GM18867 (cell line): ENCODE results near the gene TXNL4A.
"Not testable (repeated sequence)": the region's sequence is repeated elsewhere in the genome, so short reads cannot be mapped to it uniquely, and the experiment has no call there.

Source experiments
- ATAC-seq: cut with Tn5 transposase; IDR thresholded peaks from one replicate; pipeline ENCODE4 v1.9.1; 2021; ENCODE audit warnings: mild to moderate bottlenecking, moderate library complexity; ENCODE audit not compliant: unreplicated experiment

The TXNL4A gene

GRCh38 chr18:79999701-80000100 is 11.3 kb upstream of the TXNL4A start:
- ATAC-seq: not testable (repeated sequence)

GRCh38 chr18:79991494-79991893 is 3.1 kb upstream of the TXNL4A start:
- no peak for ATAC-seq

GRCh38 chr18:79989195-79989497 is 783 bp upstream of the TXNL4A start:
- ATAC-seq: no peak

- ATAC-seq: peak; percentile 63
Measured at GRCh38 chr18:79988071-79988450, 302 bp downstream of the TXNL4A start.

- no peak for ATAC-seq
Measured at GRCh38 chr18:79987566-79987965, 797 bp downstream of the TXNL4A start.

- no peak for ATAC-seq
Measured at GRCh38 chr18:79986726-79987125, 1.6 kb downstream of the TXNL4A start.

- no peak for ATAC-seq
Measured at GRCh38 chr18:79985172-79985571, 3.2 kb downstream of the TXNL4A start.

GRCh38 chr18:79983793-79984192 is 4.6 kb downstream of the TXNL4A start:
- no peak for ATAC-seq

- ATAC-seq: no peak
Measured at GRCh38 chr18:79983253-79983652, 5.1 kb downstream of the TXNL4A start.

- ATAC-seq: no peak
Measured at GRCh38 chr18:79982736-79983135, 5.6 kb downstream of the TXNL4A start.

GRCh38 chr18:79980585-79980984 is 7.8 kb downstream of the TXNL4A start:
- no peak for ATAC-seq

- no peak for ATAC-seq
Measured at GRCh38 chr18:79979843-79980242, 8.5 kb downstream of the TXNL4A start.

GRCh38 chr18:79975985-79976680 is 12.2 kb downstream of the TXNL4A start:
- ATAC-seq: no peak

GRCh38 chr18:79975043-79975442 is 13.3 kb downstream of the TXNL4A start:
- ATAC-seq: no peak

- no peak for ATAC-seq
Measured at GRCh38 chr18:79974025-79974654, 14.2 kb downstream of the TXNL4A start.

- no peak for ATAC-seq
Measured at GRCh38 chr18:79973517-79973916, 14.8 kb downstream of the TXNL4A start.

- ATAC-seq: no peak
Measured at GRCh38 chr18:79972720-79973119, 15.6 kb downstream of the TXNL4A start.

GRCh38 chr18:79971986-79972385 is 16.4 kb downstream of the TXNL4A start:
- ATAC-seq: no peak

GRCh38 chr18:79971211-79971952 is 17.0 kb downstream of the TXNL4A start:
- ATAC-seq: no peak

- no peak for ATAC-seq
Measured at GRCh38 chr18:79970419-79971133, 17.8 kb downstream of the TXNL4A start.

GRCh38 chr18:79965119-79965902 is 23.1 kb downstream of the TXNL4A start:
- no peak for ATAC-seq
